ENCODE results near the gene NCS1.

- TF ChIP-seq CTCF (IDR thresholded peaks at IDR 0.05; ENCODE audit: insufficient read depth, low read depth, low read length) (no peak), EZH2 (IDR thresholded peaks at IDR 0.05; ENCODE audit: insufficient read depth, low read length) (no peak)
These were observed 62.4 kb downstream of the NCS1 start for GRCh38 chr9:130234340-130235260.

All from astrocyte (in vitro differentiated cells and primary cell).